Activated T-helper 1 cell treated with anti-CD3 and anti-CD28 coated beads, Interleukin-12 subunit alpha, Interleukin-12 subunit beta, Interleukin-2, Interleukin-4 antibody, amounts not matched to agents 30 ng/mL and 10 ng/mL and 1 ng/mL, durations not matched to agents 14 hours and 24 hours and 36 hours (primary cell): ENCODE results near the gene OPN3. TPM values are rescaled to one million over a fixed set of nuclear protein-coding genes. Genes with fewer than 3 reads are reported as not detected.

Experiments
- DNase-seq: peaks from one replicate; pipeline ENCODE4 v3.0.0; 2021; ENCODE audit warnings: low spot score
- H3K27ac Mint-ChIP-seq: one replicate; pipeline ENCODE4 v1.8.0; 2021; ENCODE audit warnings: mild to moderate bottlenecking, mixed read lengths
- H3K27me3 Mint-ChIP-seq: one replicate; pipeline ENCODE4 v1.8.0; 2022; ENCODE audit warnings: mild to moderate bottlenecking, moderate library complexity, mixed read lengths; ENCODE audit not compliant: insufficient read depth
- H3K36me3 Mint-ChIP-seq: one replicate; pipeline ENCODE4 v1.8.0; 2021; ENCODE audit warnings: low read depth, mixed read lengths
- H3K4me1 Mint-ChIP-seq: one replicate; pipeline ENCODE4 v1.8.0; 2021; ENCODE audit warnings: low read depth, mixed read lengths
- H3K4me3 Mint-ChIP-seq: one replicate; pipeline ENCODE4 v1.8.0; 2021; ENCODE audit warnings: mild to moderate bottlenecking, moderate library complexity, mixed read lengths
- H3K9me3 Mint-ChIP-seq: one replicate; pipeline ENCODE4 v1.8.0; 2021; ENCODE audit warnings: mixed read lengths
- intact Hi-C: fragments of 100-400 bp; cut with micrococcal nuclease; formaldehyde crosslinking; loops from one replicate; pipeline ENCODE4 v1.15.1; 2024
- total RNA-seq: library from RNA; stranded (reverse); gene quantifications from 2 replicates; pipeline ENCODE4 v1.2.3, GENCODE V29; 2022

The OPN3 gene
- total RNA-seq, 1 donor from 2014 or later, result 9.5 TPM

GRCh38 chr1:241553886-241554592, 86.1 kb downstream of the OPN3 start:
- no peak overlapping the region for H3K27ac Mint-ChIP-seq
- peaks cover 3% of the 10 kb centered on the region for H3K36me3 Mint-ChIP-seq
- peaks cover 20% of the 10 kb centered on the region for H3K4me1 Mint-ChIP-seq
- H3K27me3 Mint-ChIP-seq, result no peaks in the 10 kb centered on the region
- no peak for DNase-seq
- no peaks in the 10 kb centered on the region for H3K9me3 Mint-ChIP-seq
- intact Hi-C loops, result no loop called here
- no peak overlapping the region for H3K4me3 Mint-ChIP-seq

DNA sequence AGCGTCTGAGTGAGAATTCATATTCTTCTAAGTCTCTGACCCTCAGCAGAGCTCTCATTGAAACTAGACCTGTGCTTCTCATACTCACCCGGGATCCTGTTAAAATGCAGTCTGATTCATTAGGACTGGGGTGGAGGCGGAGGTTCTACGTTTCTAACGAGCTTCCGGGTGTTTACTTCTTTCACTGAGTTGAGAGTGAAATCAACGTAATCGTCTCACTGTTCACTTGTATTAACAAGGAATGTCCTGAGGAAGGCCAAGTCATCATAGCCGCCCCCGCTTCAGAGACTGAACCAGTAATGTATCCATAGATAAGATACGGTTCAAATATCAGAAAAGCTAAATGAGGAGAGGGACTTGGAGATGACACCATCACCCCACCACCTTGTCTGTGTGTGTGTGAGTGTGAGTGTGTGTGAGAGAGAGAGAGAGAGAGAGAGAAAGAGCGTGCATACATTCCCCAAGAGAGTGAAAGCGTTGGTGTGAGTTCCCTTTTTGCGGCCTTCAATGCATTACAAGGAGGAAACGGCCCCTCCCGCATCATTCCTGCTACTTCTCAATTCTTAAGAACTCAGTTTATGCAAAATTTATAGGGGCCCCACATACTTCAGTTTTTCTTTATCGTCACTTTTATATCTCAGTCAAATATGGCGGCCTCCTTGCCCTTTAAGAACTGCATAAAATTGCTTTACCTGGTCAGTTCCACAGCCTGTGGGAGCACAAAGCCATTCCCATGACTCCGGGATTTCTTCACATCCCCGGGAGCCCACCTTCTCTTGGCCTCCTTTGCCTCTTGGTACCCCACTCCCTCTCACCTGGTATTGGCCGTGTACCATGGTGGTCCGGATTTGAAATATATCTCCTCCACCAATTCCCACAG, 88.2 kb downstream of the OPN3 start:
- intact Hi-C loops, result loop anchor here (2.0 kb wide), 1 partner anchor 19 kb away; the partner anchor contains the start of gene KMO
- H3K9me3 Mint-ChIP-seq, result no peaks in the 10 kb centered on the region
- peaks cover 20% of the 10 kb centered on the region for H3K4me1 Mint-ChIP-seq
- peak overlapping the region; percentile 93 for H3K27ac Mint-ChIP-seq
- H3K27me3 Mint-ChIP-seq, result no peaks in the 10 kb centered on the region
- H3K4me3 Mint-ChIP-seq, result peak overlapping the region; percentile 78
- peaks cover 3% of the 10 kb centered on the region for H3K36me3 Mint-ChIP-seq
- DNase-seq, result no peak

- intact Hi-C loops, result loop anchor here (2.0 kb wide), 1 partner anchor 18 kb away; the partner anchor contains the start of gene KMO
- Mint-ChIP-seq H3K4me3 (no peak overlapping the region), H3K36me3 (peaks cover 3% of the 10 kb centered on the region), H3K27ac (no peak overlapping the region), H3K4me1 (peaks cover 20% of the 10 kb centered on the region), H3K27me3 (peaks cover 4% of the 10 kb centered on the region), H3K9me3 (no peaks in the 10 kb centered on the region)
- DNase-seq, result no peak
Measured at GRCh38 chr1:241550318-241550717, 89.9 kb downstream of the OPN3 start.

GRCh38 chr1:241548008-241548407, 92.2 kb downstream of the OPN3 start:
- Mint-ChIP-seq H3K27me3 (peaks cover 4% of the 10 kb centered on the region), H3K4me1 (peaks cover 20% of the 10 kb centered on the region), H3K9me3 (no peaks in the 10 kb centered on the region), H3K4me3 (no peak overlapping the region), H3K27ac (no peak overlapping the region), H3K36me3 (peaks cover 3% of the 10 kb centered on the region)
- no peak for DNase-seq
- intact Hi-C loops, result no loop called here

Other genes with a start within 250 kb of the OPN3 start
- 94.5 and 101 TPM in 2 replicates for gene FH, start 120.6 kb downstream of the OPN3 start, total RNA-seq
- gene KMO, start 108.0 kb downstream of the OPN3 start, total RNA-seq, result not detected in 2 replicates
- 17.8 and 20.8 TPM in 2 replicates for gene CHML, start within 50 bp of the OPN3 start, total RNA-seq
- gene WDR64, start 11.9 kb upstream of the OPN3 start, total RNA-seq, result not detected in 2 replicates
- 52.2 and 58.0 TPM in 2 replicates for gene EXO1, start 207.8 kb upstream of the OPN3 start, total RNA-seq